Measurements from ENCODE around the gene CD6. TPM values are rescaled to one million over a fixed set of nuclear protein-coding genes. Genes with fewer than 3 reads are reported as not detected.

The CD6 gene
- total RNA-seq, 3 donors from 2014 or later (not counting 1 experiment from before 2014, with no cell fraction given): 18.9 to 111 (median 85.6) TPM

DNA sequence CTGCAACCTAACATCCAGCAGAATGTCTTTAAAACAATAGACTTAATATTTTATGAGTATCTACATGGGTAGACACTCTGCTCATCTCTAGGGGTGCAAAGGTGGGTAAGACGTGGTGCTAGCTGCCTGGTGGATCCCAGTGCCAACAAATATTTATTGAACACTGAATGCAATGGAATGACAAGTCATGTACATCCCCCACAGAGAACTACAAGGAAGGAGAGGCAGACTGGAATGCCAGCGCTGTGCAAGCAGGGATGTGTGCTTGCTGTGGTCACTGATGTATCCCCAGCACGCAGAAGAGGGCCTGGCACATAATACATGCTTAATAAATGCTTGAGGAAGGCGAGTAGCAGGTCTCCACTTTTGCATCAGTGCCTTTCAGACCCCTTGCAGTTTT, 61.9 kb downstream of the CD6 start:
- no peak overlapping the region for H3K4me3 Mint-ChIP-seq
- intact Hi-C loops (cut with micrococcal nuclease): no loop called here
- H3K27ac Mint-ChIP-seq: no peak overlapping the region
- Histone ChIP-seq H3K4me1 (ENCODE audit: control insufficient read depth, insufficient read depth, low read length) (peaks cover 2% of the 10 kb centered on the region), H3K27ac (ENCODE audit: low read length) (no peak overlapping the region), H3K27me3 (ENCODE audit: control insufficient read depth, insufficient read depth, low read length) (no peaks in the 10 kb centered on the region), H3K36me3 (ENCODE audit: control insufficient read depth, insufficient read depth, low read length) (no peaks in the 10 kb centered on the region), H3K9me3 (ENCODE audit: control insufficient read depth, insufficient read depth, low read length) (no peaks in the 10 kb centered on the region), H3K4me3 (ENCODE audit: low read length) (no peak overlapping the region)
- TF ChIP-seq, protein P1, sequence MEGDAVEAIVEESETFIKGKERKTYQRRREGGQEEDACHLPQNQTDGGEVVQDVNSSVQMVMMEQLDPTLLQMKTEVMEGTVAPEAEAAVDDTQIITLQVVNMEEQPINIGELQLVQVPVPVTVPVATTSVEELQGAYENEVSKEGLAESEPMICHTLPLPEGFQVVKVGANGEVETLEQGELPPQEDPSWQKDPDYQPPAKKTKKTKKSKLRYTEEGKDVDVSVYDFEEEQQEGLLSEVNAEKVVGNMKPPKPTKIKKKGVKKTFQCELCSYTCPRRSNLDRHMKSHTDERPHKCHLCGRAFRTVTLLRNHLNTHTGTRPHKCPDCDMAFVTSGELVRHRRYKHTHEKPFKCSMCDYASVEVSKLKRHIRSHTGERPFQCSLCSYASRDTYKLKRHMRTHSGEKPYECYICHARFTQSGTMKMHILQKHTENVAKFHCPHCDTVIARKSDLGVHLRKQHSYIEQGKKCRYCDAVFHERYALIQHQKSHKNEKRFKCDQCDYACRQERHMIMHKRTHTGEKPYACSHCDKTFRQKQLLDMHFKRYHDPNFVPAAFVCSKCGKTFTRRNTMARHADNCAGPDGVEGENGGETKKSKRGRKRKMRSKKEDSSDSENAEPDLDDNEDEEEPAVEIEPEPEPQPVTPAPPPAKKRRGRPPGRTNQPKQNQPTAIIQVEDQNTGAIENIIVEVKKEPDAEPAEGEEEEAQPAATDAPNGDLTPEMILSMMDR (IDR thresholded peaks at IDR 0.05): no peak
- H3K9me3 Mint-ChIP-seq: no peaks in the 10 kb centered on the region
- ATAC-seq (no peak), DNase-seq (no peak)
- WGBS (ENCODE audit: insufficient coverage): 89% methylated on average over 4 of the region's 4 CpGs
- peaks cover 2 to 7% of the 10 kb centered on the region in 2 donors for H3K4me1 Mint-ChIP-seq
- peaks cover 0 to 3% of the 10 kb centered on the region in 2 donors for H3K27me3 Mint-ChIP-seq (ENCODE audit: low read depth in 2 of 2)
- no peaks in the 10 kb centered on the region for H3K36me3 Mint-ChIP-seq

DNA sequence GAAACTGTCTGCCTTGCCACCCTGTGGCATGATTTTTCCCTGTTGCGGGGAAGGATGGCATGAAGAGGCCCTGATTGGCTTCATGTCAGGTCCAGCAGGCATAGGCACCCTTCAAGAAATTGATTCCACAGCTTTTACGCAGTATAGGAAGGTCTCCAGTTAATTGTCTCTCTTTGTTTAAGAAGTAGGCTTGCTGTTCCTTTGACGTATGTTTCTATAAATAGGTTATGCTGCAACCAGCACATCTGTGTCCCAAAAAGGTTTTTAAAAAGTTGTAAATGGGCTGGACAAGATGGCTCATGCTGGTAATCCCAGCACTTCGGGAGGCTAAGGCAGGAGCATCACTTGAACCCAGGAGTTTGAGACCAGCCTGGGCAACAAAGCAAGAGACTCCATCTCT, 62.6 kb downstream of the CD6 start:
- peaks cover 0 to 3% of the 10 kb centered on the region in 2 donors for H3K27me3 Mint-ChIP-seq (ENCODE audit: low read depth in 2 of 2)
- 94% methylated on average over 4 of the region's 4 CpGs for WGBS (ENCODE audit: insufficient coverage)
- H3K9me3 Mint-ChIP-seq: no peaks in the 10 kb centered on the region
- no peaks in the 10 kb centered on the region for H3K9me3 ChIP-seq (ENCODE audit: control insufficient read depth, insufficient read depth, low read length)
- no peak overlapping the region for H3K27ac ChIP-seq (ENCODE audit: low read length)
- H3K27ac Mint-ChIP-seq: no peak overlapping the region
- intact Hi-C loops (cut with micrococcal nuclease): no loop called here
- H3K4me3 ChIP-seq (ENCODE audit: low read length): no peak overlapping the region
- ATAC-seq: no peak
- no peaks in the 10 kb centered on the region for H3K36me3 ChIP-seq (ENCODE audit: control insufficient read depth, insufficient read depth, low read length)
- peaks cover 0 to 3% of the 10 kb centered on the region in 2 donors for H3K4me1 Mint-ChIP-seq
- TF ChIP-seq, protein P1 (IDR thresholded peaks at IDR 0.05): no peak
- no peaks in the 10 kb centered on the region for H3K27me3 ChIP-seq (ENCODE audit: control insufficient read depth, insufficient read depth, low read length)
- no peak for DNase-seq
- H3K4me1 ChIP-seq (ENCODE audit: control insufficient read depth, insufficient read depth, low read length): no peaks in the 10 kb centered on the region
- H3K4me3 Mint-ChIP-seq: no peak overlapping the region
- no peaks in the 10 kb centered on the region for H3K36me3 Mint-ChIP-seq

DNA sequence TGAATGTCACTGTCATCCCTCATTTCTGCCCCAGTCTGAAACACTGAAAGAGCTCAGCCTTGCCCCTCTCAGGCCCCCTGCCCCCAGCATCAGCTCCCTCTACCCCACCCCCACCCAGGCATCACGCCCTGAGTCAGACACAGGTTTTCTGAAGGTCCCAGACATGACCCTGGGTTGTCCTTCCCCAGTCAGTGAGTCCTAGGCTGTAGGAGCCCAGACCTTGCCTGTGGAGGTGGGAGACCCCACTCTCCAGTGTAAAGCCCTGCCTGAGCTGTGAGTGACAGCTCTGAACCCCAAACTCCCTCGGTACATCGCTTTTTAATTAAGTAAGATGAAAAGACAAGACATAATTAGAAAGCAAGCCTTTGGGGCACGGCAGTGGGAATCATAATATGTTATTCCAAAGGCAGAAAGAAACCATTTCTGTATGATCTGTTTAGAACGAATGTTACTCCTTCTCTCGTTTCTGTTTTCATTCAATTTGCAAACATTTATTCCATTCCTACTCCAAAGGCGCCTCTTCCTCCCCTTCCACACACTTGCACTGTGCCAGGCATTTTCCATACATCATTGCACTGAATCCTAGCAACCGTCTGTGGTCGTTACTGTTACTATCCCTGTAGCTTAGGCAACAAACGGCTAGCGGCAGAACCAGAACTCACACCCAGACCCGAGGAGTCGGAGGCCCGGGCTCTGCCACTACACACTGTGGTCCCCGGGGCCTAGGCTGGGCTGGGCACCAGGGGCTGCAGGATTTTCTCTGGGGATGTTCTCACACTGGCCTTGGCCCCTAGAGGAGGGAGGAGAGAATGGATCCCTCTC, 63.4 kb downstream of the CD6 start:
- no peak overlapping the region for H3K4me3 ChIP-seq (ENCODE audit: low read length)
- H3K36me3 ChIP-seq (ENCODE audit: control insufficient read depth, insufficient read depth, low read length): no peaks in the 10 kb centered on the region
- Mint-ChIP-seq H3K27ac (no peak overlapping the region), H3K4me1 (peaks cover 0 to 3% of the 10 kb centered on the region in 2 donors), H3K9me3 (no peaks in the 10 kb centered on the region), H3K27me3 (ENCODE audit: low read depth in 2 of 2) (peaks cover 0 to 3% of the 10 kb centered on the region in 2 donors), H3K4me3 (no peak overlapping the region), H3K36me3 (no peaks in the 10 kb centered on the region)
- WGBS (ENCODE audit: insufficient coverage): 96% methylated on average over 14 of the region's 15 CpGs
- H3K4me1 ChIP-seq (ENCODE audit: control insufficient read depth, insufficient read depth, low read length): no peaks in the 10 kb centered on the region
- TF ChIP-seq, protein P1 (IDR thresholded peaks at IDR 0.05): no peak
- no peaks in the 10 kb centered on the region for H3K27me3 ChIP-seq (ENCODE audit: control insufficient read depth, insufficient read depth, low read length)
- intact Hi-C loops (cut with micrococcal nuclease): no loop called here
- ATAC-seq (no peak), DNase-seq (no peak)
- H3K27ac ChIP-seq (ENCODE audit: low read length): no peak overlapping the region
- no peaks in the 10 kb centered on the region for H3K9me3 ChIP-seq (ENCODE audit: control insufficient read depth, insufficient read depth, low read length)

DNA sequence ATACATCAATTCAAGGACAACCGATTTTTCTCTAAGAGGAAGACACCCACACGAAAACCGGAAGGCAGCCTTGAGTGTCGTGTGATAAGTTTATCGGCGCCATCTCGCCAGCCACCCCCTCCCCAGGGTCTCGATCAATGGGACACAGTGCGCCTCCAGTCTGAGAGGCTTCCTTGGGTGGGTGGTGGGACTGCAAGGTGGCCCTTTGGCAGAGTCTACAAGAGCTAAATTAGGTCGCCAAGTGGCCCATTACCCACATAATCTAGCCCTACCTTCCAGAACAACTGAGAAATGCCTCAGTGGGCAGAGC, 64.0 kb downstream of the CD6 start:
- ATAC-seq (no peak), DNase-seq (peak in 1 of 2 donors; percentile 44)
- intact Hi-C loops (cut with micrococcal nuclease): no loop called here
- H3K36me3 Mint-ChIP-seq: no peaks in the 10 kb centered on the region
- Histone ChIP-seq H3K27ac (ENCODE audit: low read length) (no peak overlapping the region), H3K4me3 (ENCODE audit: low read length) (no peak overlapping the region), H3K4me1 (ENCODE audit: control insufficient read depth, insufficient read depth, low read length) (no peaks in the 10 kb centered on the region), H3K36me3 (ENCODE audit: control insufficient read depth, insufficient read depth, low read length) (no peaks in the 10 kb centered on the region), H3K9me3 (ENCODE audit: control insufficient read depth, insufficient read depth, low read length) (no peaks in the 10 kb centered on the region), H3K27me3 (ENCODE audit: control insufficient read depth, insufficient read depth, low read length) (no peaks in the 10 kb centered on the region)
- WGBS (ENCODE audit: insufficient coverage): 83% methylated on average over 10 of the region's 10 CpGs
- peaks cover 0 to 3% of the 10 kb centered on the region in 2 donors for H3K27me3 Mint-ChIP-seq (ENCODE audit: low read depth in 2 of 2)
- no peak overlapping the region for H3K27ac Mint-ChIP-seq
- H3K4me1 Mint-ChIP-seq: peaks cover 0 to 3% of the 10 kb centered on the region in 2 donors
- no peak overlapping the region for H3K4me3 Mint-ChIP-seq
- TF ChIP-seq, protein P1 (IDR thresholded peaks at IDR 0.05): no peak
- no peaks in the 10 kb centered on the region for H3K9me3 Mint-ChIP-seq
